Measurements from ENCODE around the gene HIPK3. TPM values are rescaled to one million over a fixed set of nuclear protein-coding genes. Genes with fewer than 3 reads are reported as not detected.

HIPK3 gene
- total RNA-seq, 2 donors from 2014 or later: 31.6 to 33.2 TPM

- DNase-seq: no peak
- Histone ChIP-seq H3K27ac (ENCODE audit: low read depth, low read length) (no peak overlapping the region), H3K4me1 (ENCODE audit: control insufficient read depth, insufficient read depth, low read length) (no peaks in the 10 kb centered on the region), H3K36me3 (ENCODE audit: control insufficient read depth, insufficient read depth, low read length) (no peaks in the 10 kb centered on the region), H3K27me3 (ENCODE audit: control insufficient read depth, insufficient read depth, low read length, poor library complexity, severe bottlenecking) (no peaks in the 10 kb centered on the region), H3K9me3 (ENCODE audit: control insufficient read depth, low read length) (no peaks in the 10 kb centered on the region), H3K4me3 (ENCODE audit: low read length) (no peak overlapping the region), H3K9ac (ENCODE audit: extremely low read depth, low read length, poor library complexity, severe bottlenecking) (no peak overlapping the region)
- H3K4me3 Mint-ChIP-seq: no peak overlapping the region
- TF ChIP-seq CTCF (conservative IDR thresholded peaks at IDR 0.05): no peak
- H3K9me3 Mint-ChIP-seq: no peaks in the 10 kb centered on the region
- peaks cover 3% of the 10 kb centered on the region for H3K4me1 Mint-ChIP-seq
- H3K27ac Mint-ChIP-seq: no peak overlapping the region
- 75 to 100% methylated on average over 2 of the region's 3 CpGs for WGBS, 2 experiments (ENCODE audit: insufficient coverage in 1 of 2, insufficient read length in 1 of 2)
- H3K27me3 Mint-ChIP-seq (ENCODE audit: insufficient read depth): no peaks in the 10 kb centered on the region
- no peaks in the 10 kb centered on the region for H3K36me3 Mint-ChIP-seq (ENCODE audit: low read depth)
Observed at GRCh38 chr11:33271059-33271458, 13.9 kb downstream of the HIPK3 start.

- Mint-ChIP-seq H3K36me3 (ENCODE audit: low read depth) (no peaks in the 10 kb centered on the region), H3K27ac (peak overlapping the region; percentile 64)
Observed at GRCh38 chr11:33272338-33273107, 15.3 kb downstream of the HIPK3 start.

DNA sequence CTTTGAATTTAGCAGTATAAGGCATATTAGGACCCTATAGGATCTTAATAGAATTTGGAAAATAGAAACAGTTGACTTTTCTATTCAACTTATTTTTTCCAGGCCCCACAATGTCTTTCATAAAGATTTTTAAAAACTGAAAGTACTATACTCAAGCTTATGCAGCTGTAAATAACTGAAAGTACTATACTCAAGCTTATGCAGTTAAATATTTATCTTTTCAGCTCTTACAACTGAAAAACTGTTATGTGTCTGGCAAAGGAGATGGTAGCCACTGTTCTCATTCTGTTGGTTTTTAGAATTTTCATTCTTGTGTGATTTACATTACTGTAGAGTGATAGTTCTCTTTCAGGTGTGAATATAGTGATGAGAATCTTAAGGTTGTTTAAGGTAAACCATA is 16.5 kb downstream of the HIPK3 start:
- H3K27me3 ChIP-seq (ENCODE audit: control insufficient read depth, insufficient read depth, low read length, poor library complexity, severe bottlenecking): no peaks in the 10 kb centered on the region
- no peaks in the 10 kb centered on the region for H3K36me3 ChIP-seq (ENCODE audit: control insufficient read depth, insufficient read depth, low read length)
- H3K4me1 Mint-ChIP-seq: peaks cover 3% of the 10 kb centered on the region
- no peaks in the 10 kb centered on the region for H3K9me3 Mint-ChIP-seq
- no peak overlapping the region for H3K4me3 Mint-ChIP-seq
- no peak overlapping the region for H3K4me3 ChIP-seq (ENCODE audit: low read length)
- H3K4me1 ChIP-seq (ENCODE audit: control insufficient read depth, insufficient read depth, low read length): no peaks in the 10 kb centered on the region
- H3K36me3 Mint-ChIP-seq (ENCODE audit: low read depth): no peaks in the 10 kb centered on the region
- no peaks in the 10 kb centered on the region for H3K27me3 Mint-ChIP-seq (ENCODE audit: insufficient read depth)
- no peak for TF ChIP-seq CTCF (conservative IDR thresholded peaks at IDR 0.05)
- H3K9ac ChIP-seq (ENCODE audit: extremely low read depth, low read length, poor library complexity, severe bottlenecking): no peak overlapping the region
- DNase-seq: no peak
- no peak overlapping the region for H3K27ac ChIP-seq (ENCODE audit: low read depth, low read length)
- no peaks in the 10 kb centered on the region for H3K9me3 ChIP-seq (ENCODE audit: control insufficient read depth, low read length)
- H3K27ac Mint-ChIP-seq: no peak overlapping the region

More at GRCh38 chr11:33272338-33273107, 15.3 kb downstream of the HIPK3 start:
- Mint-ChIP-seq H3K4me3 (no peak overlapping the region), H3K4me1 (peaks cover 3% of the 10 kb centered on the region), H3K9me3 (no peaks in the 10 kb centered on the region), H3K27me3 (ENCODE audit: insufficient read depth) (no peaks in the 10 kb centered on the region)
- Histone ChIP-seq H3K27me3 (ENCODE audit: control insufficient read depth, insufficient read depth, low read length, poor library complexity, severe bottlenecking) (no peaks in the 10 kb centered on the region), H3K9me3 (ENCODE audit: control insufficient read depth, low read length) (no peaks in the 10 kb centered on the region), H3K4me3 (ENCODE audit: low read length) (no peak overlapping the region), H3K4me1 (ENCODE audit: control insufficient read depth, insufficient read depth, low read length) (no peaks in the 10 kb centered on the region), H3K27ac (ENCODE audit: low read depth, low read length) (no peak overlapping the region), H3K9ac (ENCODE audit: extremely low read depth, low read length, poor library complexity, severe bottlenecking) (no peak overlapping the region), H3K36me3 (ENCODE audit: control insufficient read depth, insufficient read depth, low read length) (no peaks in the 10 kb centered on the region)
- no peak for TF ChIP-seq CTCF (conservative IDR thresholded peaks at IDR 0.05)
- no peak for DNase-seq
- 92 to 95% methylated on average over 6 to 11 of the region's 13 CpGs for WGBS, 2 experiments (ENCODE audit: insufficient coverage in 1 of 2, insufficient read length in 1 of 2)
